Measurements from ENCODE around the gene HKDC1.

Gene HKDC1

DNA sequence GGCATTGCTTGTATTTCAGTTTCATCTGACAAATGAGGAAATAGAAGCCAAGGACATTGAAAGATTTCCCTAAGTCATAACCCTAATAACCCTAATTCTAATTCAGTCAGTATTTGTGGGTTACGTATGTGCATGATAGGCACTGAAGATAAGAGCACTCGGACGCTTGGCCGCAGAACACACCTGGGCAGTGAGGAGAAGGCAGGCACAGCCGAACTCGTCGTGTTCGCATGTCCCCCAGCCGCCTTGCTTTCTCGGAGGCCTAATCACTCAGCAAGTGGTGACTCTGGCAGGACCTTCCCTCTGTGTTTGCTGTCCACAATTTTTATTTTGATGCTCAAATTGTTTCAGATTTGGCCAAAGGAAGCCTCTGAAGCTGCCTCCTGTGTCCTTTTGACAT lies 23.7 kb downstream of the HKDC1 start:
- no peak for TF ChIP-seq CREB1 (IDR thresholded peaks at IDR 0.05; ENCODE audit: low read depth)
- no peak for TF ChIP-seq CEBPB (IDR thresholded peaks at IDR 0.05)
- TF ChIP-seq EGR1 (IDR thresholded peaks at IDR 0.05) = no peak
- TF ChIP-seq USF1 (IDR thresholded peaks at IDR 0.05) = no peak
- TF ChIP-seq ZBTB7A (IDR thresholded peaks at IDR 0.05; ENCODE audit: low read depth) = no peak

DNA sequence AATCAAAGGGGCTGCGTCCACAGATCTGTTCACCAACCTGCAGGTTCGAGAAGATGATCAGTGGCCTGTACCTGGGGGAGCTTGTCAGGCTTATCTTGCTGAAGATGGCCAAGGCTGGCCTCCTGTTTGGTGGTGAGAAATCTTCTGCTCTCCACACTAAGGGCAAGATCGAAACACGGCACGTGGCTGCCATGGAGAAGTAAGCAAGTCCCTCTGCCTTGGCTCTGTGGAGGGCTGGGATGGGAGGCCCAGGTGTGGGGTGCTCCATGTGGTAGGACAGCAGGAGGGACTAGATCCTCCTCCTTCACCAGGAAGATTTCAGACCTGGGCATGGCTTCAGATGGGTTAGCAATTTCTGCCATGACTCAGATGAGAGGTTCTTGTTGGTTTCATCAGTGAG lies 25.9 kb downstream of the HKDC1 start:
- no peak for TF ChIP-seq USF1 (IDR thresholded peaks at IDR 0.05)
- TF ChIP-seq EGR1 (IDR thresholded peaks at IDR 0.05) = no peak
- no peak for TF ChIP-seq ZBTB7A (IDR thresholded peaks at IDR 0.05; ENCODE audit: low read depth)
- no peak for TF ChIP-seq FOXM1 (IDR thresholded peaks at IDR 0.05; ENCODE audit: borderline replicate concordance, low read depth)
- no peak for TF ChIP-seq CREB1 (IDR thresholded peaks at IDR 0.05; ENCODE audit: low read depth)
- TF ChIP-seq NFIC (IDR thresholded peaks at IDR 0.05) = no peak
- TF ChIP-seq REST (IDR thresholded peaks at IDR 0.05; ENCODE audit: low read depth) = no peak
- TF ChIP-seq EP300 (IDR thresholded peaks at IDR 0.05; ENCODE audit: borderline replicate concordance) = no peak
- no peak for TF ChIP-seq RAD21 (IDR thresholded peaks at IDR 0.05; ENCODE audit: low read depth)
- TF ChIP-seq TAF1 (IDR thresholded peaks at IDR 0.05; ENCODE audit: low read depth) = no peak
- TF ChIP-seq TEAD4 (IDR thresholded peaks at IDR 0.05) = no peak
- TF ChIP-seq TCF12 (IDR thresholded peaks at IDR 0.05; ENCODE audit: low read depth) = no peak
- TF ChIP-seq YY1 (IDR thresholded peaks at IDR 0.05; ENCODE audit: low read depth) = no peak
- no peak for TF ChIP-seq CEBPB (IDR thresholded peaks at IDR 0.05)

GRCh38 chr10:69246581-69247312 lies 26.6 kb downstream of the HKDC1 start:
- no peak for TF ChIP-seq CREB1 (IDR thresholded peaks at IDR 0.05; ENCODE audit: low read depth)
- TF ChIP-seq, protein P1, sequence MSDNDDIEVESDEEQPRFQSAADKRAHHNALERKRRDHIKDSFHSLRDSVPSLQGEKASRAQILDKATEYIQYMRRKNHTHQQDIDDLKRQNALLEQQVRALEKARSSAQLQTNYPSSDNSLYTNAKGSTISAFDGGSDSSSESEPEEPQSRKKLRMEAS (IDR thresholded peaks at IDR 0.05) = no peak
- TF ChIP-seq TEAD4 (IDR thresholded peaks at IDR 0.05) = no peak
- TF ChIP-seq YY1 (IDR thresholded peaks at IDR 0.05; ENCODE audit: low read depth) = no peak
- no peak for TF ChIP-seq EGR1 (IDR thresholded peaks at IDR 0.05)
- TF ChIP-seq RAD21 (IDR thresholded peaks at IDR 0.05; ENCODE audit: low read depth) = no peak
- no peak for TF ChIP-seq EP300 (IDR thresholded peaks at IDR 0.05; ENCODE audit: borderline replicate concordance)
- TF ChIP-seq REST (IDR thresholded peaks at IDR 0.05; ENCODE audit: low read depth) = no peak

DNA sequence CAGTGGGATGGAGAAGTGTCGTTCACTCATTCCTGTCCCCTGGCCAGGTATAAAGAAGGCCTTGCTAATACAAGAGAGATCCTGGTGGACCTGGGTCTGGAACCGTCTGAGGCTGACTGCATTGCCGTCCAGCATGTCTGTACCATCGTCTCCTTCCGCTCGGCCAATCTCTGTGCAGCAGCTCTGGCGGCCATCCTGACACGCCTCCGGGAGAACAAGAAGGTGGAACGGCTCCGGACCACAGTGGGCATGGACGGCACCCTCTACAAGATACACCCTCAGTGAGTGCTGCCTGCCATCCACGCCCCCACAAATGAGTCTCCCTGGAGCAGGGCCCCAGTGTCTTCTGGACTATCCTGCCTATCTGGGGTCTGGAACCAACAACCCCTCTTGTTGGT lies 27.2 kb downstream of the HKDC1 start:
- TF ChIP-seq ZBTB7A (IDR thresholded peaks at IDR 0.05; ENCODE audit: low read depth) (no peak), RAD21 (IDR thresholded peaks at IDR 0.05; ENCODE audit: low read depth) (no peak), EP300 (IDR thresholded peaks at IDR 0.05; ENCODE audit: borderline replicate concordance) (no peak), YY1 (IDR thresholded peaks at IDR 0.05; ENCODE audit: low read depth) (no peak), TEAD4 (IDR thresholded peaks at IDR 0.05) (no peak), EGR1 (IDR thresholded peaks at IDR 0.05) (no peak), USF1 (IDR thresholded peaks at IDR 0.05) (no peak)
- TF ChIP-seq, protein P1 (IDR thresholded peaks at IDR 0.05) = no peak

DNA sequence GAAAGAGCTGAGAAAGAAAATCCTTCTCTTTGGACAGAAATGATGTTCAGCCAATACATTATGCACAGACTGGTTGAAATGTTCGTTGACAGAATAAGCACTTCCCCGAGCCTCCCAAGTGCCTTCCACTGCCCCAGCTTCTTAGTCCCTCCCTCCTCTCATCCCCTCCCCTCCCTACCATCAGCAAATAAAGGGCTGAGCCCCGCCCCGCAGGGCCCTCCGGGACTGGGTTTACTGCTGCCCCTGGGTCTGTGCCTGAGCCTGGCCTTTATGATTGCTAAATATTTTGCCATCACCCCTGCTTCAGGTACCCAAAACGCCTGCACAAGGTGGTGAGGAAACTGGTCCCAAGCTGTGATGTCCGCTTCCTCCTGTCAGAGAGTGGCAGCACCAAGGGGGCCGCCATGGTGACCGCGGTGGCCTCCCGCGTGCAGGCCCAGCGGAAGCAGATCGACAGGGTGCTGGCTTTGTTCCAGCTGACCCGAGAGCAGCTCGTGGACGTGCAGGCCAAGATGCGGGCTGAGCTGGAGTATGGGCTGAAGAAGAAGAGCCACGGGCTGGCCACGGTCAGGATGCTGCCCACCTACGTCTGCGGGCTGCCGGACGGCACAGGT lies 28.1 kb downstream of the HKDC1 start:
- no peak for TF ChIP-seq RAD21 (IDR thresholded peaks at IDR 0.05; ENCODE audit: low read depth)
- TF ChIP-seq TAF1 (IDR thresholded peaks at IDR 0.05; ENCODE audit: low read depth) = no peak
- TF ChIP-seq CREB1 (IDR thresholded peaks at IDR 0.05; ENCODE audit: low read depth) = no peak
- TF ChIP-seq, protein P1 (IDR thresholded peaks at IDR 0.05) = no peak
- no peak for TF ChIP-seq ZBTB7A (IDR thresholded peaks at IDR 0.05; ENCODE audit: low read depth)
- TF ChIP-seq NFIC (IDR thresholded peaks at IDR 0.05) = no peak
- TF ChIP-seq TCF12 (IDR thresholded peaks at IDR 0.05; ENCODE audit: low read depth) = no peak
- no peak for TF ChIP-seq REST (IDR thresholded peaks at IDR 0.05; ENCODE audit: low read depth)
- no peak for TF ChIP-seq CEBPB (IDR thresholded peaks at IDR 0.05)
- TF ChIP-seq EP300 (IDR thresholded peaks at IDR 0.05; ENCODE audit: borderline replicate concordance) = no peak
- no peak for TF ChIP-seq FOXM1 (IDR thresholded peaks at IDR 0.05; ENCODE audit: borderline replicate concordance, low read depth)
